Measurements from ENCODE around the gene STK17A. TPM values are rescaled to one million over a fixed set of nuclear protein-coding genes. Genes with fewer than 3 reads are reported as not detected.

The STK17A gene
- total and polyA plus RNA-seq, 2 of the 8 experiments (the other 6 are each of a cell fraction or from before 2014, with no cell fraction given), result 2.2 to 12.2 TPM

DNA sequence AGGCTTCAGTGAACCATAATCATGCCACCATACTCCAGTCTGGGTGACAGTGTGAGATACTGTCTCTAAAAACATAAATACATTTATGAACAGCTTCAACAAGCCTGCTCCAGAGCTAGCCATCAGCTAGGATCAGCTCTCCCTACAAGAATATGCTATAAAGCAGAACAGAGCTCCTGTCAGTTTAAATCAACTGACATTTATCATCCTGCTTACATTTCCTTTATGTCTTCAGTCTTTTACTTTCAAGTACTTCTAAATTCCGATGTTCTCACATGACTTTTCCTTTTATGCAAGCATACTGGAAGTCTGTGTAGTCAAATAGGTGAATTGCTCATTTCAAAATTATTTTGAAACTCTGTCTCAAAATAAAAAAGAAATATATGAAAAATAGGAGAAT, 81.8 kb downstream of the STK17A start:
- 47% methylated on average over 1 of the region's 1 CpG; no CpG with 5 or more reads in 1 of the 2 experiments for WGBS, 2 experiments (ENCODE audit: extremely low coverage in 1 of 2, insufficient coverage in 1 of 2, insufficient read length in 1 of 2, insufficient replicate concordance in 2 of 2, low coverage in 1 of 2, low lambda C conversion rate in 2 of 2, missing lambda C conversion rate in 1 of 2)
- H3K14ac ChIP-seq (ENCODE audit: insufficient read length), result no peak overlapping the region
- no peaks in the 10 kb centered on the region for H3K23me2 ChIP-seq (ENCODE audit: low read depth, low read length)
- H2AK5ac ChIP-seq (ENCODE audit: low read depth, low read length), result no peak overlapping the region
- H3K4me2 ChIP-seq (ENCODE audit: insufficient read depth in 1 of 2, low read depth in 2 of 2, low read length in 2 of 2), result no peak overlapping the region
- no peak overlapping the region for H2BK20ac ChIP-seq (ENCODE audit: low read length)
- peaks cover 1 to 13% (median 6%) of the 10 kb centered on the region in 4 experiments; a peak in 5 of 7 replicates for H3K4me1 ChIP-seq (replicated peaks in 1 of 4; ENCODE audit: control insufficient read depth in 3 of 4, insufficient read depth in 4 of 4, low read length in 3 of 4)
- peak overlapping the region; percentile 17 for H3K23ac ChIP-seq (ENCODE audit: insufficient read length)
- no peak overlapping the region for H3K18ac ChIP-seq (ENCODE audit: extremely low read depth, low read length)
- FAIRE-seq, result no peak
- H4K91ac ChIP-seq (replicated peaks; ENCODE audit: insufficient read length, low read length), result no peak overlapping the region
- H3K56ac ChIP-seq (replicated peaks; ENCODE audit: insufficient read length, low read depth, low read length), result no peak overlapping the region
- no peak for DNase-seq (ENCODE audit: low read depth in 1 of 2, low spot score in 2 of 2)
- peaks cover 0 to 5% (median 2%) of the 10 kb centered on the region in 4 experiments; a peak in 2 of 8 replicates for H3K36me3 ChIP-seq (ENCODE audit: control insufficient read depth in 2 of 4, insufficient read depth in 4 of 4, low read length in 3 of 4)
- H4K5ac ChIP-seq (ENCODE audit: insufficient read length, low read depth, low read length), result no peak overlapping the region
- H2BK5ac ChIP-seq (ENCODE audit: low read depth, low read length), result no peak overlapping the region
- ChIA-PET CTCF (ENCODE audit: partially characterized antibody) (interaction anchor here (0.7 to 1.1 kb wide), 2 partner anchors 18 to 799 kb away, joined by 3 read pairs; no protein-coding TSS in a partner anchor), POLR2A (ENCODE audit: partially characterized antibody) (no interaction called here)
- no peak overlapping the region for H3K4ac ChIP-seq (replicated peaks; ENCODE audit: insufficient read length, low read depth, low read length)
- H4K20me1 ChIP-seq (replicated peaks in 1 of 2; ENCODE audit: control insufficient read depth in 1 of 2, insufficient read depth in 2 of 2, low read length in 2 of 2), result peaks cover 0 to 3% of the 10 kb centered on the region in 2 experiments
- H2BK120ac ChIP-seq (replicated peaks; ENCODE audit: low read depth, low read length), result no peak overlapping the region
- H2AFZ ChIP-seq (ENCODE audit: low read length), result no peak overlapping the region
- H2BK15ac ChIP-seq (ENCODE audit: low read length), result no peak overlapping the region
- H3K4me3 ChIP-seq (ENCODE audit: extremely low read depth in 1 of 4, insufficient read depth in 2 of 4, low read depth in 3 of 4, low read length in 4 of 4), result no peak overlapping the region
- no peak overlapping the region for H3K27ac ChIP-seq (ENCODE audit: low read depth, low read length)
- no peak overlapping the region for H3K9ac ChIP-seq (replicated peaks in 1 of 4; ENCODE audit: extremely low read depth in 1 of 4, low read depth in 3 of 4, low read length in 3 of 4)
- H3K79me1 ChIP-seq (ENCODE audit: low read depth, low read length), result peaks cover 4% of the 10 kb centered on the region; the same call in 1 of the 2 replicates
- H4K8ac ChIP-seq (ENCODE audit: extremely low read depth, insufficient read depth, low read length), result no peak overlapping the region
- H3K79me2 ChIP-seq (ENCODE audit: control insufficient read depth in 1 of 2, insufficient read depth in 2 of 2, low read length in 2 of 2), result peaks cover 0 to 91% of the 10 kb centered on the region in 2 experiments; a peak in 3 of 4 replicates
- no peak overlapping the region for H2BK12ac ChIP-seq (ENCODE audit: low read depth, low read length)
- no peaks in the 10 kb centered on the region for H3K27me3 ChIP-seq (replicated peaks in 1 of 4; ENCODE audit: control insufficient read depth in 3 of 4, extremely low read depth in 1 of 4, insufficient read depth in 3 of 4, low read length in 3 of 4)
- peaks cover 0 to 9% of the 10 kb centered on the region in 2 experiments; a peak in 1 of 4 replicates for H3K9me3 ChIP-seq (ENCODE audit: insufficient read depth in 2 of 2, low read depth in 1 of 2, low read length in 1 of 2)
- TF ChIP-seq SP1 (IDR thresholded peaks at IDR 0.05; ENCODE audit: low read depth, low read length) (no peak), NANOG (IDR thresholded peaks at IDR 0.05; ENCODE audit: insufficient read depth, low read depth, low read length, poor library complexity, severe bottlenecking) (no peak), GTF2F1 (IDR thresholded peaks at IDR 0.05; ENCODE audit: borderline replicate concordance, low read depth, low read length) (no peak), TAF1 (IDR thresholded peaks at IDR 0.05; ENCODE audit: low read depth, low read length) (no peak), RFX5 (IDR thresholded peaks at IDR 0.05; ENCODE audit: borderline replicate concordance, low read depth, low read length) (no peak), CHD1 (IDR thresholded peaks at IDR 0.05; ENCODE audit: low read depth, low read length) (no peak), FOSL1 (IDR thresholded peaks at IDR 0.05; ENCODE audit: insufficient read depth, low read depth, low read length) (no peak), SP4 (IDR thresholded peaks at IDR 0.05; ENCODE audit: low read length) (no peak), EGR1 (IDR thresholded peaks at IDR 0.05; ENCODE audit: borderline replicate concordance, low read depth, low read length) (no peak), SRF (IDR thresholded peaks at IDR 0.05; ENCODE audit: low read depth, low read length) (no peak), SAP30 (IDR thresholded peaks at IDR 0.05; ENCODE audit: insufficient read depth, insufficient replicate concordance, low read length) (no peak), SUZ12 (IDR thresholded peaks at IDR 0.05; ENCODE audit: low read length) (no peak)
- TF ChIP-seq, protein P1, sequence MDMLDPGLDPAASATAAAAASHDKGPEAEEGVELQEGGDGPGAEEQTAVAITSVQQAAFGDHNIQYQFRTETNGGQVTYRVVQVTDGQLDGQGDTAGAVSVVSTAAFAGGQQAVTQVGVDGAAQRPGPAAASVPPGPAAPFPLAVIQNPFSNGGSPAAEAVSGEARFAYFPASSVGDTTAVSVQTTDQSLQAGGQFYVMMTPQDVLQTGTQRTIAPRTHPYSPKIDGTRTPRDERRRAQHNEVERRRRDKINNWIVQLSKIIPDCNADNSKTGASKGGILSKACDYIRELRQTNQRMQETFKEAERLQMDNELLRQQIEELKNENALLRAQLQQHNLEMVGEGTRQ (IDR thresholded peaks at IDR 0.05; ENCODE audit: low read length), result no peak
